Activated CD8-positive, alpha-beta memory T cell treated with anti-CD3 and anti-CD28 coated beads for 4 hours (primary cell): Measurements from ENCODE around the gene ERMAP.

Experiments
- DNase-seq, 2 donors: peaks; one replicate each; pipeline ENCODE4 v3.0.0-alpha.2; 2020; ENCODE audit warnings: low read depth in 2 of 2

Gene ERMAP, protein sequence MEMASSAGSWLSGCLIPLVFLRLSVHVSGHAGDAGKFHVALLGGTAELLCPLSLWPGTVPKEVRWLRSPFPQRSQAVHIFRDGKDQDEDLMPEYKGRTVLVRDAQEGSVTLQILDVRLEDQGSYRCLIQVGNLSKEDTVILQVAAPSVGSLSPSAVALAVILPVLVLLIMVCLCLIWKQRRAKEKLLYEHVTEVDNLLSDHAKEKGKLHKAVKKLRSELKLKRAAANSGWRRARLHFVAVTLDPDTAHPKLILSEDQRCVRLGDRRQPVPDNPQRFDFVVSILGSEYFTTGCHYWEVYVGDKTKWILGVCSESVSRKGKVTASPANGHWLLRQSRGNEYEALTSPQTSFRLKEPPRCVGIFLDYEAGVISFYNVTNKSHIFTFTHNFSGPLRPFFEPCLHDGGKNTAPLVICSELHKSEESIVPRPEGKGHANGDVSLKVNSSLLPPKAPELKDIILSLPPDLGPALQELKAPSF

DNA sequence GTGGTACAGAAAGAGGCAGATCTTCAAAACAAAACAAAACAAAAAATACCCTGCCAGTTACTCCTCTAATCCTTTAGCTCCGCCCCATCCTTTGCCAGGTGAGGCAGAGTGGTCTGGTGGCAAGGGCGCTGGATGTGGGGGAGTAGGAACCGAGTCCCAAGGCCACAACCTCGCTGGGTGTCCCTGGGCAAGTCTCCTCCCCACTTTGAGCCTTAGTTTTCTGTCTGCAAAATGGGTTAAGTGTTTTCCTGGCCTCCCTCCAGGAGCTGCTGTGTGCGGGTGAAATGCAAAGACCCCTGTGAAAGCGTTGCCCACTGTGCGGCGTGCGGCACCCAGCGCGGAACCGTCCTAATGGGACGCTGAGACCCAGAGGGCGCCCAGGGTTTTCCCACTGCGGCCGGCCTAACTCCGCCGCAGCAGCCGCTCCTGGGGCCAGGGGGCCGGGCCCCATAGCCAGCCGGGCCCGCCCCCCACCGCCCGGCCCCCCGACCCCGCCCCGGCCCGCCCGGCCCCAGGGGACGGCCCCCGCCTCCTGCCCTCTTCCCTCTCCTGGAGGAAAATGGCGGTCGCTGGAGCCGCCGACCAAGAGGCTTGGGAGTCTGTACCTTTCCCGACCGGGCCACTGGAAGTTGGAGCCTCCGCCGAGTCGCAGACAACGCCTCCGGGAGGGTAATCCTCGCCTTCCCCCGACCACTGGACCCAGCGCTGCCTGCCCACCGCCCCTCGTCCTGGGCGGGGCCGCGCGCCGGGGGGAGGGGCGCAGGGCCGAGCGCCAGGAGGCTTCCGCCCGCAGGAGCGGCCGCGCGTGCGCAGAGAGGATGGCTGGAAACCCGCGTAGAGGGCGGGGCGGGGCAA is at the start of gene ERMAP, which contains the start of gene SVBP:
Gene ERMAP, plus strand, starts transcription at position 538 of the 855 bp plus-strand sequence. CDS start 13,327 bp downstream, outside the sequence.
Gene SVBP, minus strand, starts transcription at position 813 of the 855 bp plus-strand sequence. CDS start 853 bp downstream, outside the sequence.
- DNase-seq, result peak; percentile 89 to 91

DNA sequence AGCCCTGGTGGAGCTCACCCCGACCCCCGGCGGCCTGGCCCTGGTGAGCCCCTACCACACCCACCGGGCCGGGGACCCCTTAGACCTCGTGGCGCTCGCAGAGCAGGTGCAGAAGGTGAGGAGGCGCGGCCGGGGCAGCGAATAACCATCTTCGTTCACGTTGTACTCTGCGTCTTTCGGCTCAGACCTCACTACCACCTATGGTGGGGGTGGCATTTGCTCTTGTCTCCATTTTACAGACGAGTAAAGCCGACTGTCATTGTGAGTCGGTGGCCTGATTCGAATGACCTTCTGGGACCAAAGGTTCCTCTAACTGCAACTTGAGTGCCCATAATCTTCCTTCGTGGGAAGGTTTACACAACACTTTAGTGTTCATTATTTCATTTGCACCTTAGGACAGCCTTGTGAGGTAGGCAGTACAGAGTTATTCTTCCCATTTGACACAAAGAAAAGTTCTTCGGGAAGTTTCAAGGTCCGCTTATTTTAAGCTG is 49.4 kb upstream of the ERMAP start:
- DNase-seq, result no peak

DNA sequence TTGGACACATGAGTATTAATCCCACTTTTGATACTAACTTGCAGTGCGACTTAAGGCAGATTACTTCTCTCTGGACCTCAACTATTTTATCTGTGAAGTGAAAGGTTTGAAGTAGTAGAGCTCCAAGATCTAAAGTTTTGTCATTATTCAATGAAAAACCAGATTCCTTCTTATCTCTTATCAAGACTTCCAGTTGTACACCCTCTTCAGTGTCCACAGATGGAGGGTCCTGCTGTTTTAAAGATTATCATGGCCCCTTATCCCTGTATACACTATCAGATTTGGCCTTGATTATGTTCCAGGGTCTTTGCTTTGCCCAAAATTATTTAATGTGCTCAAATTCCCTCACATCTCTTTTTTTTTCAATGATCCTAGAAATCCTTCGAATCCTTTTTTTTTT is 48.8 kb upstream of the ERMAP start:
- no peak for DNase-seq

DNA sequence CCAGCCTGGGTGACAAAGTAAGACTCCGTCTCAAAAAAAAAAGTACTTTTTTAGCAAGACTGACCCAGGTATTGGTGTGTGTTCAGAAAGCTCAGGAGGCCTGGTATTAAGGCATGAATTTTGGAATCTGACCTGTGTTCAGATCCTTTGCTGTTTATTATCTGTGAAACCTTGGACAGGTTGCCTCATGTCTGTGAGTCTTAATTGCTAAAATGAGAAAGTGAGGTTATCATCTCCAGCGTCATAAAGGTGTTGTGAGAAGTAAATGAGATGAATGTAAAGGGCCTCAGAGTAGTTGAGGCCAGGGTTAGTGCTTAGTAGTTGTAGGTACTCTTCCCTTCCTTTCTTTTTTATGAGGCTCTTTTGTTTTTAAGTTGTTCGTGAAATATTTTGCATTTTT is 47.1 kb upstream of the ERMAP start:
- no peak for DNase-seq

DNA sequence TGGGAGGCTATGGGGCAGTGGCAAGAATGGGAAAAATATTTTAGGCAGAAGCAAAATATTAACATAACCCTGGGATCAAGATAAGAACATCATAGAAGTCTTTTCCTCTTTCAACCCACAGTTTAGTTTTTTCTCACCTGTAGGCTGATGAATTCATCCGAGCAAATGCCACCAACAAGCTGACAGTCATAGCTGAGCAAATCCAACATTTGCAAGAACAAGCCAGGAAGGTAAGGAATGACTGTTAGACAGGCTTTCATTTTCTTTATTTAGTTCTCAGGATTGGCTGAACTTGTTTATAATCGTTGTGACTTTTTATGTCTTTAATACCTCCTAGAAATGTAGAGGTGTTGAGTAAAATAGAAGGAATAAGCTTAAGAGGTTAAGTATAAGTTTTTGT is 43.5 kb upstream of the ERMAP start:
- DNase-seq, result no peak

DNA sequence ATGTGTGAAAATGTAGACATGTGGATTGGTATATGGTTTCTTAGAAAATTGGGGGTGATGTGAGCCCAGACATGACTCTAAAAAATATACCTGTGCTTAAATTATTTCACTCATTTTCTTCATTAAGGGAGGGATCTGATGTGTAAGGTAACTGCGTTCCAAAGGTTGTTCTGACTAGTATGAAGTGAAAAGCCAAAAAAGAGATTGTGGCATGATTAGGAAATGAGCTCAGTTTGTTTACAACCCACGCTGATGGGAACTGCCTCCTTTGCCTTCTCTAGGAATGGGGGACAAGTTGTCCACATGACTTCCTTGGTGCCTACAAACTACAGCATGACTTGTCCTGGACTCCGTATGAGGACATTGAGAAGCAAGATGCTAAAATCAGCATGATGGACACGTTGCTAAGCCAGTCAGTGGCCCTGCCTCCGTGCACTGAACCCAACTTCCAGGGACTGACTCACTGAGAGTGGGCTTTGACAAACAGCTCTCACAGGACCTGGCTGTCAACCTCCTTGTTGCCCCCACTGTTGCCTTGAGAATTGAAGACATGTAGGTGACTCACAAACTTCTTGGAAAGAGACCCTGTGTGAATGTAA is 41.9 kb upstream of the ERMAP start:
- no peak for DNase-seq

DNA sequence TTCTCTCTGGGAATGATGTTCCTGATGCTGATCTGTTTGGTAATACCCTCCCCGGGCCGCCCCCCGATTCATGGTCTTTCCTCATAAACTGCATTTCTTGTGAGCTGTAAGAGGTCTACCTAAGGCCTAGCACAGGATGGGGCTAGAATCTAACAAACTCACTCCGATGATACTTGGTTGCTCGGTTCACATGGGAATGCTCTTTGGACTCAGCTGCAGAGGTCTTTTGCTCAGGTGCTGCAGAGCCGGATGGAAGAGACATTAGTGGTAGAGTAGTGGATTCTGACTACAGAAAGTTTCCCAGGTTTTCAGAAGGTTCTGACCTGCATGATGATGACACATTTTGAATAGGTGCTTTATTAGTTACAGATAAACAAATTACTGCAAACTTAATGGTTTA is 40.4 kb upstream of the ERMAP start:
- DNase-seq, result no peak

DNA sequence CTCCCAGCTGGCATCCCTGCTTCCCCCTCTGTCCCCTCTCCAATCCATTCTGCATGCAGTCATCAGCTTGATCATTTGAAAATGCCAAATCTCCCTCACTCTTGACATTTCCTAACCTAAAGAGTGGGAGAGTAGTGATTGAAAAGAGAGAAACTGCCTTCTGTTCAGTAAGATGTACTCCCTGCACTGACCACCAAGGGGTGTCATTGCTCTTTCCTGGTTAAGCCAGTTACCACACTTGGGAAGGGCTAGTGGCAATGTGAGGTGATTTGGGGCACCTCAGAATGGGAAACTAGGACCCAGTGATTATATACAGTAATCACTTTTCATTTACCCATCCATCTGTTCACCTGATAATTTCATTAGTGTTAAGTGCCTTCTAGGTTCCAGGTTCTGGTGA is 39.1 kb upstream of the ERMAP start:
- DNase-seq, result no peak

DNA sequence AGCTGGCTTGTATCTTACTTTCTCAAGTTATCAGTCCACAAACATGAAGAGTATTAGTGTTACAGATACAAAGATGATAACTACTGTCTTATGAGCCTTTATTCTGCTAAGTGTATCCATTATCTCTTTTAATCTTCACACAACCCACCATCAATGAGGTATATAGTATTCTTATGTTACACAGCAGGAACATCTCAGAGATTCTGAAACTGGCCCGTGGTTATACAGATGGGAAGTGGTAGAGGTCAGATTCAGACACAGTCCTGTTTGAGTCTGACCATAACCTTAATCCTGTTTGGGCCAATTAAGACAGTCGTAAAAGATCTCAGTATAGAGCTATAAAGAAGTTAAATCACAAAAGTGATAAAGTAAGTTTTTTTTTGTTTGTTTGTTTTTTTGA is 37.2 kb upstream of the ERMAP start:
- DNase-seq, result no peak

DNA sequence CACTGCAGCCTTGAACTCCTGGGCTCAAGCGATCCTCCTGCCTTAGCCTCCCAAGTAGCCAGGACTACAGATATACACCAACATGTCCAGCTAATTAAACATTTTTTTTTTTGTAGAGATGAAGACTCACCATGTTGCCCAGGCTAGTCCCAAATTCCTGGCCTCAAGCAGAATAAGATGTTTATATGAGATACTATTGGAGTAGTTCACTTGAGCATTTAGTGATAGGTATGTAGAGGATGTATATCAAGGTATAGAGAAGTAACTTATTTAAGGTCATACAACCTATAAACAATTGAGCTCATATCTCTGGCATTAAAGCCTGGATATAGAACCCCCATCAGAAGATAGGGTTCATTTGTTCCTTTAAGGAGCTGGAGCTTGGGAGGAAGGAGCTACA is 36.7 kb upstream of the ERMAP start:
- no peak for DNase-seq

DNA sequence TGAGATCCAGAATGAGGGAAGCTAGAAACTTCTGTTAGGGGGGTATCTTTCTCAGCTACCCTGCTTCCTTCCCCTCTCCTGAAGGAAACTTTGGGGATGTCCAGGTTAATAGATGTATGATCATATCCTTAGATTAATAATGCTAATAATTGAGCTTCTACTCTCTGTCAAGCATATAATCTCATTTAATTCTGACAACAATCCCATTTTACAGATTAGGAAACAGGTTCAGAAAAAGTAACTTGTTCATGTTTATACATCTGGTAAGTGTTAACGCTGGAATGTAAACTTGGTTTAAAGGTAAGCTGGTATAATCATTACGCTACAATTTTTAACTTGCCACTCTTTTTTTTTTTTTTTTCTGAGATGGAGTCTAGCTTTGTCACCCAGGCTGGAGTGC is 33.8 kb upstream of the ERMAP start:
- DNase-seq, result no peak

DNA sequence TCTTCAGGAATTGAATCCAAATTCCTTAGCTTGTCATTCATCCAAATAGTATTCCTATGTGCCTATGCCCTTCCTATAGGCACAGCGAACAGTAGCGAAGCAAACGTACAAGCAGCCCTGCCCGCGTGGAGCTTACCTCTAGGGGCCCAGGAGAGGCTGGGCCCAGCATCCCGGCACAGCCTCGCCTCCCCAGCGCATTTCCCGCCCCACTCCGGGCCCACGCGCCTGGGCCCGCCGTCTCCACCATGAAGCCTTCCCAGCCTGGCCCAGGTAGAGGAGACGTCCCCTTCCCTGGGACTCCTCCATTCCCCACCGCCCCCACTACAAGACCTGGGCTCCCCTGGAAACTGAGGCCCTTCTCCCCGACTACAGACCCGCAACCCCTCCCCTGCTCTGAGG is 32.4 kb upstream of the ERMAP start:
- DNase-seq, result no peak

DNA sequence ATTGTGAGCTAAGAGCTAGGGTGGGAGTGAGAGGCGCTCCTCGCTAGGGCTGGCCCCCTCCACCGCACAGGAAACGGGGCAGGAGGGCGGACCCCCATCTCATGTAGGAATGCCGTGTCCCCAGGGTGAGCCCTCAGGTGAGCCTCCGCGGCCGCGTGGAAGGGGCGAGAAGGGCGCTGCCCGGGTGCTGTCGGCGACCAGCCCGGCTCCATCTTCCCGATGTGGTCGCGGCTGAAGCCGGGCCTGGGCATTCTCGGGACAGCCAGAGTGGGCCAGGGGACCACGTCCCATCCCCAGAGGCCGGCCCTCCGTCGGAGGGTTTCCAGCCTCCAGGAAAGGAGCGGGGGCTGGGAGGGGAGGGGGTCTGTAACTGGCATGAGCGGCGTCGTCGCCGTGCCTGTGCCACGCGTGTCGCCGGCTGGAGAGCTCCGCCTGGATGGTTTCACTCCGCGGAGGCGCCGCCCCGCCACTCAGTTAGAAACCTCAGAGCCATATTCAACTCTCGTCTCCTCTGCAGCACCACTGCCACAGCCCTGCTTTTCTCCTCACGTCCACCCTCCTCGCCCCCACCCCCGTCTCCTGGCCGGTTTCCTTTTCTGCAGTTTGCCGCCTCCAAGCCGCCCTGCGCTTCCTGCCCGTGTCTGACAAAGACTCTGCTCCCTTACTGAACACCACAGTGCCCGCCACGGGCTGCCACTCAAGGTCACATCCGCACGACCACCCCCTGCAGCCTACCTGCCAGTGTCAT is 31.8 kb upstream of the ERMAP start, which contains the start of gene TMEM269:
Gene TMEM269, plus strand, starts transcription at position 46 of the 748 bp plus-strand sequence. CDS start 4,903 bp downstream, outside the sequence.
- peak in 1 of 2 donors; percentile 6 for DNase-seq

DNA sequence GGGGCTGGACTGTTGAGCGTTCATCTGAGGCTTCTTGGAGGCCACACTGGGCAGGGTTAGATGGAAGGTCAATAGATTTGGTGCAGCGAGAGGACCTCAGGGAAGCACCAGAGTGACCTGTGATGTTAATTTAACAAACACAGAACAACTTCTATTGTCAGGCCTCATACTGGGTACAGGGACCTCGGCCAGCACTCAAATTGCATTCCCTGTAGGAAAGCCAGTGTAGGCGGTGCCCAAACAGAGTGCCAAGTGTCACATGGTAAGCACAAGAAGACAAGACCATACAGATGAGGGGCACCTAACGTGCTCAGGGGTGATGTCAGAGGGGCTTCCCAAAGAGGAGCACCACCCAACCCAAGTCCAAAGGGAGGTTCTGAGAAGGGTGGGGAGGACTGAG is 30.8 kb upstream of the ERMAP start:
- no peak for DNase-seq

DNA sequence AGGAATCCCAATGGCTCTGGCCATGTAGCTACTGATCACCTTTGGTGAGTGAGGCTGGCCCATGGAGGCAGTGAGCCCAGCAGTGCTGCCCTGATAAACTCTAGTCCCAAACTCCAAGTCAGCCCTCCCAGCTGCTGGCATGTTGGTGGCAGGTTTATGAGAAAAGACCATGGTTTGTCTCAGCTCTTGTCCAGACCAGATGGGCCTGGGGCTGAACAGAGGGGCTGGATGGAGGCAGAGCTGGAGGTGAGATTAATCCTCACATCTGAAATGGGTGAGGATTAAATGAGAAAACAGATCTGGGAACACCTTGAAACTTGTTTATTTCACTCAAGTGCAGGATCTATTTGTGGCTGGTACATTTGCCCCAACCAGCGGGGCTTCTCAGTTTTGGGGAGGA is 28.9 kb upstream of the ERMAP start:
- DNase-seq, result no peak

DNA sequence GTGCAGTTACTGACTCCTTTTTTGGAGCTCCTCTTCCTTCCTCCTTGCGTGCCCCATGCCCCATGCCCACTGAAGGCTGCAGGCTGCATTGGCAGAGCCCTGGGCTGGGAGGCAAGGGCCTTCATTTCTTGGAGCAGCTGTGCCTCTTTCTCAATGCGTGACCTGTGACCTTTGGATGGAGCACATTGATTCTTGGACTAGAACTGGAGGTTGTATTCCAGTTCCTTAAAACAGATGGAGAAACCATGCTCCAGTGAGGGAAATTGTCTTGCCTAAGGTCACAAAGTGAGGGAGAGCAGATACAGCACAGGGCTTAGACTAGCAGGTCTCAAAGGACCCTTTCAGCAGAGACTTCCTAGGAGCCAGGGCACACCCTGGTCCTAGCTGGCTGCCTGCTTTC is 23.1 kb upstream of the ERMAP start:
- DNase-seq, result no peak

DNA sequence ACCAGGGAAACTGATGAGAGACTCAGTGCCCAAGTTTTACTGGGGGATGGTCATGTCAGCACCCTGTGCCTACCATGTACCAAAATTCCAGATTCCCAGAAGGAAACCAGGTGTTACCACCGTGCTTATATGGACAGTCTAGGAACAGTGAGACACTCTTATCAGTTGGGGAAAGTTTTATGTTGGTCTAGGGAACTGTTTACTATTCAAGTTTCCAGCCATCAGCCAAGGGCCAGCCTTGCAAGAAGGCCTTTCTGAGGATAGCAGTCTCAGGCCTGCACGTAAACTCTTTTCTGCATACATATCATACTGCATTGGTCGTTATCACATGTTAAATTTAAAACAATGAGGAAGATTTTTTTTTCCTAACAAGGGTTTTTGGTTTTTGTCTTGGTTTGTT is 19.5 kb upstream of the ERMAP start:
- DNase-seq, result no peak

DNA sequence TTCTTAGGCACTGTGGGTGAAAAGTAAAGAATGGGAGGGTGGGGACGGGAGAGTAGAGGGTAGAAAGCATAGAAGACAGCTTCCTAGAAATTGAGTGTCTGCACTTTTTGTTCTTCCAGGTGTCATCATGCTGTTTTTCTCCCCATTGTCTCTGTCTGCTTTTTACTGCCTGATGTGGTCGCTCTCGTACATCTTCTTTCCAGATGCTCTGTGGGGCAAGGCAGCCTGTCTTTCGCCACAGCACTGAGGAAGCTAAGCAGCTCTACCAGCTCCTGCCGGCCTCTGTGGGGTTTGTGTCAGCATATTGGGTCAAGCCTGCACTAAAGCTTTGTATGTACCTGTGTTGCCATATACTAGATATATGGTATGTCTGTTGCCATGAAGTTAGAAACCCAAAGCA is 18.9 kb upstream of the ERMAP start:
- DNase-seq, result no peak

DNA sequence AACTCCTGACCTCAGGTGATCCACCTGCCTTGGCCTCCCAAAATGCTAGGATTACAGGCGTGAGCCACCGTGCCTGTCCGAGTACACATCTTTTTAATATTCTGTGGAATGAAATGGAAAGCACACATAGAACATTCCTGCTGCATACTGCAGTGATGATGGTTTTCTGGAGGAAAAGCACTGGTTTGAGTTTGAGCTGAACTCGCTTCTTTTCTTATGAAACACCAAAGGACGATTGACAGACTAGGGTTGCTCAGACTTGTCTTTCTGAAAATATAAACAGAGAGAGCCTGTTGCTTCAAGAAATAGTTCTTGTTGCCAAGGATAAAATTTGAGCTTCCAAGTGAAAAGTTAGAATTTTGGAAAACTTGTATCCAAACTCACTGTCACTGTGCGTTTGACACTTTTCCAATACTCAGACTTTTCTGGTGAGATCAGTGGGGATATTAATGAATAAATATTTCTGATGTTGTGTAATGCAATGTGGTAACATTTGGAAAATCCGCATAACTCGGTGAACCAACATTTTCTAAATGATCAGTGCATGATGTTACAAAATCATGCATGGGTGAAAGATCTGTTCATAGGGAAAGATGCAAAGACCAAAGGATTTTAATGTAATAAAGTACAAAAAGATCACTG is 15.0 kb upstream of the ERMAP start:
- DNase-seq, result no peak

DNA sequence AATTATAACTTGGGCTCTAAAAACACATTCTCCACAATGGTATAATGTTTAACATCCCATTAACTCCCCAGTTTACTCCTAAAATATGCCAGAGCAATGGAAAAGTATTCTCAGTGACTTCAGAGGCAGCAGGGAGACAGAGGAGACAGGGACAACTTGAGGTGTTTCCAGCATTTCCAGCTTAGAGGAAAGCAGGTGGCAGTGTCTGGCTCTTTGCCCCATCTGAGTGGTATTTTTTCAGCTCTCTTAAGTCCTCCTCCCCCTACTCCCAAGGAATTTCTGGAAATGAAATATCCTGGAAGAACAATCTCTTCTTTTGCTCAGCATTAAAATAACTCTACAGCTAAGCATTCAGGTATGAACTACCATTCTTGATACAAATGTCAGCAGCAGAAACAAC is 10.8 kb upstream of the ERMAP start:
- no peak for DNase-seq

DNA sequence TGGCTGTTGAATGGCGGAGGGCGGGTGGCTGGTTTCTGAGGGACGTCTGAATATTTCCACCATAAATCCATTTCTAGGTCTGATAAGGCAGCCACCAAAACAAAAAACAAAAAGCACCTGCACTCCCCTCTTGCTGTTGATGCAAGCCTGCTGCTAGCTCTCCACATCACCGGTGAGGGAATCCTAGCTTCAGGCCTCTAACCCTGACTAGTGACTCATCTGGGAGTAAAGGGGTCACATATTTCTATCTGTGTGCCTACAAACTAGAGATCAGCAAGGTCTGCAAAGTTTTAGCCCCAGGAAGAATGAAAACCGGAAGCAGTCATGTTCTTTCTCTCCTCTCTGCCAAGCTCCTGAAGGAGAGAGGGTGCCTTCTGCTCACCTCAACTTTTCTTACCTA is 10.3 kb upstream of the ERMAP start:
- DNase-seq, result no peak
